Stimulated activated CD8-positive, alpha-beta memory T cell treated with anti-CD3 and anti-CD28 coated beads, Interleukin-4, amount 100 ng/mL, for 1 hour (primary cell): ENCODE results near the gene YWHAQ.
"Not testable (repeated sequence)": the region's sequence is repeated elsewhere in the genome, so short reads cannot be mapped to it uniquely, and the experiment has no call there.

Experiments used
- DNase-seq, 2 donors: peaks; one replicate each; pipeline ENCODE4 v3.0.0-alpha.2; 2020; ENCODE audit warnings: low read depth in 2 of 2, low spot score in 1 of 2

YWHAQ gene

GRCh38 chr2:9631878-9632700, 1.3 kb upstream of the YWHAQ start:
- no peak for DNase-seq

- DNase-seq: no peak
These were observed 689 bp upstream of the YWHAQ start for GRCh38 chr2:9631553-9631819.

GRCh38 chr2:9630117-9630735, 571 bp downstream of the YWHAQ start:
- peak; percentile 37 to 59 for DNase-seq

- no peak for DNase-seq
These were observed 1.3 kb downstream of the YWHAQ start for GRCh38 chr2:9629222-9630116.

GRCh38 chr2:9627310-9627709, 3.5 kb downstream of the YWHAQ start:
- DNase-seq: no peak

- DNase-seq: no peak
These were observed 7.6 kb downstream of the YWHAQ start for GRCh38 chr2:9623151-9623550.

GRCh38 chr2:9621655-9622054, 9.1 kb downstream of the YWHAQ start:
- DNase-seq: not testable (repeated sequence)

GRCh38 chr2:9618410-9618809, 12.4 kb downstream of the YWHAQ start:
- no peak for DNase-seq

GRCh38 chr2:9617749-9618148, 13.0 kb downstream of the YWHAQ start:
- DNase-seq: no peak

- no peak for DNase-seq
These were observed 13.5 kb downstream of the YWHAQ start for GRCh38 chr2:9617296-9617695.

GRCh38 chr2:9614562-9614961, 16.2 kb downstream of the YWHAQ start:
- no peak for DNase-seq

- DNase-seq: no peak
These were observed 17.5 kb downstream of the YWHAQ start for GRCh38 chr2:9613291-9613690.

- DNase-seq: not testable (repeated sequence)
These were observed 19.3 kb downstream of the YWHAQ start for GRCh38 chr2:9611549-9611912.

GRCh38 chr2:9610781-9611548, 19.8 kb downstream of the YWHAQ start:
- DNase-seq: no peak

- not testable (repeated sequence) for DNase-seq
These were observed 22.3 kb downstream of the YWHAQ start for GRCh38 chr2:9608491-9608890.

- DNase-seq: no peak
These were observed 28.4 kb downstream of the YWHAQ start for GRCh38 chr2:9602412-9602811.

GRCh38 chr2:9601397-9601796, 29.4 kb downstream of the YWHAQ start:
- DNase-seq: no peak

GRCh38 chr2:9599430-9599829, 31.4 kb downstream of the YWHAQ start:
- no peak for DNase-seq

GRCh38 chr2:9596621-9597311, 34.0 kb downstream of the YWHAQ start:
- DNase-seq: no peak

GRCh38 chr2:9595746-9596145, 35.1 kb downstream of the YWHAQ start:
- DNase-seq: no peak

- not testable (repeated sequence) for DNase-seq
These were observed 35.5 kb downstream of the YWHAQ start for GRCh38 chr2:9595256-9595655.
